ENCODE measurements around the gene SLC27A5. TPM values are rescaled to one million over a fixed set of nuclear protein-coding genes. Genes with fewer than 3 reads are reported as not detected.

SLC27A5 gene
- total RNA-seq = 8.0 and 10.2 TPM in 2 replicates

DNA sequence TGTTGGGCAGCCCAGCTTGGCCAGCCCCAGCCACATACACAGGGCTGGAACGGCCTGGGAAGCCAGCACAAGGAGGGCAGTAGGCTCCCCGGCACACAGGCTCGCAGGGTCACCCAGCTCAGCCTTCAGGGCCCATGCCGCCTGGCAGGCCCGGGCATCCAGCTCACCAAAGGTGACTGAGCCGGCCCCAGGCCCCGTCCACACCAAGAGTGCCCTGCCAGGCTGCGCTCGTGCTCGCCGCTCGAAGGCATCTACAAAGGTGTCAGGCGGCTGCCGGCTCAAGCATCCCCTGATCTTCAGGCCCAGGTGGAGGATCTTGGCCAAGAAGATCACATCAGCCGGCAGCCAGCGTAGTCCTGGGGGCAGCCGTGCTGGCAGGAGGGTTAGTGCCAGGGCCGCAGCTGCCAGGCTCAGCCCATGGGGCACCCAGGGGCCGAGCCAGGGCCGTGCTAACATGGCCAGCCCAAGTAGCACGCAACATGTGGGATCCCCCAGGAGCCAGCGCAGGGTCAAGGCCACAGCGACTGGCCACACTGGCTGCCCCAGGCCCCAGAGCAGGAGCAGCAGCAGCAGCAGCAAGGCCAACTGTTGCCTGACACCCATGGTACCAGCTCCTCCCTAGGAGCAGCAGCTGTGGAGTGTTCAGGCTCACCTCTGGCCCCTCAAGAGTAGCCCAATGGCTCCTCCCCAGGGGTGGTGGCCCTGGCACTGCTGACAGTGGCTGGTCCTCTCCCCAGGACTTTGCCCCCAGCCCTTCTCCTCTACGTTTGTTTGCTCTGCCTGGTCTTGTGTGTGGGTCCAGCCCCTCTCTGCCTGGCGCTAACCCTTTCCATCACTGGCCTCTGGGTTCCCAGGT, at the start of gene SLC27A5:
TSS of gene SLC27A5 (minus strand) at position 640 of the 856 bp plus-strand sequence. CDS start at position 603, 37 bp downstream.
- H3K4me3 Mint-ChIP-seq = no peak within 1 kb of the TSS
- H3K9me3 Mint-ChIP-seq = peaks cover 8% of the 10 kb centered on the region
- no peak within 1 kb of the TSS for H3K27ac Mint-ChIP-seq
- H3K36me3 Mint-ChIP-seq (ENCODE audit: low read depth) = peaks cover 15% of the 10 kb centered on the region
- CTCF ChIA-PET = interaction anchor here (1.2 to 1.3 kb wide), 2 partner anchors 9 to 69 kb away, joined by 3 read pairs; partner anchors contain the start of gene ZBTB45
- POLR2A ChIA-PET = no interaction called here
- intact Hi-C loops (cut with micrococcal nuclease) = no loop called here
- H3K27me3 Mint-ChIP-seq = no peaks in the 10 kb centered on the region
- peaks cover 19% of the 10 kb centered on the region for H3K4me1 Mint-ChIP-seq
- no peak for DNase-seq
- TF ChIP-seq CTCF (IDR thresholded peaks at IDR 0.05) = no peak
- ATAC-seq (ENCODE audit: low read depth) = no peak

- Mint-ChIP-seq H3K9me3 (no peaks in the 10 kb centered on the region), H3K27me3 (no peaks in the 10 kb centered on the region), H3K4me1 (peaks cover 67% of the 10 kb centered on the region), H3K27ac (peak overlapping the region; percentile 53), H3K4me3 (no peak overlapping the region), H3K36me3 (ENCODE audit: low read depth) (peaks cover 26% of the 10 kb centered on the region)
- intact Hi-C loops (cut with micrococcal nuclease) = no loop called here
- CTCF ChIA-PET = interaction anchor here (0.6 to 1.4 kb wide), 3 partner anchors 41 to 77 kb away, joined by 3 to 5 read pairs (median 4); partner anchors contain the start of gene ZBTB45
- ATAC-seq (ENCODE audit: low read depth) (no peak), DNase-seq (no peak)
- no peak for TF ChIP-seq CTCF (IDR thresholded peaks at IDR 0.05)
- POLR2A ChIA-PET = interaction anchor here (0.7 to 5.8 kb wide), 5 partner anchors 10 to 41 kb away, joined by 3 to 63 read pairs (median 14); partner anchors contain the start of genes MZF1, TRIM28 and ZBTB45
Measured at GRCh38 chr19:58560921-58561320, 49.1 kb upstream of the SLC27A5 start.

GRCh38 chr19:58560007-58560887, 48.5 kb upstream of the SLC27A5 start:
- intact Hi-C loops (cut with micrococcal nuclease) = no loop called here
- Mint-ChIP-seq H3K36me3 (ENCODE audit: low read depth) (peaks cover 32% of the 10 kb centered on the region), H3K27me3 (no peaks in the 10 kb centered on the region), H3K4me1 (peaks cover 73% of the 10 kb centered on the region), H3K4me3 (peak overlapping the region; percentile 97), H3K9me3 (no peaks in the 10 kb centered on the region), H3K27ac (peak overlapping the region; percentile 97)
- no peak for ATAC-seq (ENCODE audit: low read depth)
- CTCF ChIA-PET = interaction anchor here (1.3 to 1.4 kb wide), 2 partner anchors 40 to 46 kb away, joined by 3 to 5 read pairs; partner anchors contain the start of gene ZBTB45
- DNase-seq = no peak
- no peak for TF ChIP-seq CTCF (IDR thresholded peaks at IDR 0.05)
- POLR2A ChIA-PET = interaction anchor here (0.7 to 5.8 kb wide), 11 partner anchors 9 to 46 kb away, joined by 3 to 63 read pairs (median 14); partner anchors contain the start of genes MZF1, TRIM28 and ZBTB45

DNA sequence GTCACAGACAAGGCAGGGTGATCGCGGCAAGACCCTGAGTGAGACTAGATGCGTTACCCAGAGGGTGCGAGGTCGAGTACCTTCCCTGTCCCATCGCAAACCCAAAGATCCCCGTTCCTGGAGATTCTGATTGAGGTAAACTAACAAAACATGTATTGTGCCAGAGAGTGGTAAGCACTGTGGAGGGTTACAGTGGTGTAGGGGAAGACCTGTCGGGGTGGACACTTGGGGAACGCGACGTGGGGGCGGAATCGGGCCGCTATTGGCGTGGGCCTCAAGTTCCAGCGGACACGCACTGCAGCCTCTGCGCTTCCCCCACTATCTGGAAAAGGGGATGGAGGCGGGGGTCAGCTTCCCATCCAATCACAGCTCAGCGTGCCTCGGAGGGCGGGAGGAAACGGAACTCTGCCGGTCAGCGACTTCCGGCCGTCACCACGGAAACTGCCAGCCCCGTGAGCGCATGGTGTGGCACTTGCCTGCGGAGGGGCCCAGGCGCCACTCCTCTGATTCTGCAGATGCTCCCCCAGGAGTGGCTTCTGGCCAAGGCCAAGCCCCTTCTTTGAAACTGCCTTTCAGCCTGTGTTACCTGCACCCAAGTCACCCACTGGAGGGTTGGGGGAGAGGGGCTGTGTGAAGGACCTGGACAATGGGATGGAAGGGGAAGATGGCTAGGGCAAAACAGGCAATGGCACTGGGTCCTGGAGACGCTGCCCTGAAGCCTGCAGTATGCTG, 47.6 kb upstream of the SLC27A5 start:
- DNase-seq = peak; percentile 59
- no peak for TF ChIP-seq CTCF (IDR thresholded peaks at IDR 0.05)
- ChIA-PET CTCF (no interaction called here), POLR2A (interaction anchor here (0.6 to 5.8 kb wide), 12 partner anchors 8 to 557 kb away, joined by 3 to 63 read pairs (median 5); partner anchors contain the start of genes MZF1, TRIM28, ZBTB45 and ZNF606)
- intact Hi-C loops (cut with micrococcal nuclease) = loop anchor here (1.0 kb wide), 3 partner anchors 15 to 158 kb away; partner anchors contain the start of genes TRIM28 and ZNF132
- H3K4me3 Mint-ChIP-seq = peak overlapping the region; percentile 97
- H3K4me1 Mint-ChIP-seq = peaks cover 81% of the 10 kb centered on the region
- no peaks in the 10 kb centered on the region for H3K27me3 Mint-ChIP-seq
- H3K27ac Mint-ChIP-seq = peak overlapping the region; percentile 97
- ATAC-seq (ENCODE audit: low read depth) = peak; percentile 2
- no peaks in the 10 kb centered on the region for H3K9me3 Mint-ChIP-seq
- peaks cover 40% of the 10 kb centered on the region for H3K36me3 Mint-ChIP-seq (ENCODE audit: low read depth)
